GM23338 (cell line): ENCODE results near the gene CTNNA2. TPM values are rescaled to one million over a fixed set of nuclear protein-coding genes. Genes with fewer than 3 reads are reported as not detected.

Source experiments
- ATAC-seq: fragments of 200-7000 bp; cut with Tn5 transposase; 3 replicates; pipeline ENCODE4 v1.9.1; 2020
- DNase-seq: peaks from one replicate; pipeline ENCODE4 v3.0.0-alpha.2; 2015; ENCODE audit warnings: low spot score
- H2AFZ ChIP-seq: fragments of 200-600 bp; sonication (generic); 2 replicates; pipeline ENCODE4 v1.8.0; 2016; ENCODE audit warnings: antibody characterized with exemption, mild to moderate bottlenecking, moderate library complexity
- H3F3A ChIP-seq: fragments of 200-600 bp; sonication (generic); replicated peaks from 2 replicates; pipeline ENCODE4 v1.8.0; 2017; ENCODE audit warnings: antibody characterized with exemption, mixed run types, low read depth
- H3K27ac ChIP-seq: fragments of 200-600 bp; sonication (generic); 2 replicates; pipeline ENCODE4 v1.6.1; 2016; ENCODE audit warnings: low read depth
- H3K27me3 ChIP-seq: fragments of 200-600 bp; sonication (generic); 2 replicates; pipeline ENCODE4 v1.8.0; 2016; ENCODE audit warnings: mild to moderate bottlenecking, mixed run types, moderate library complexity; ENCODE audit not compliant: insufficient read depth
- H3K36me3 ChIP-seq: fragments of 200-600 bp; sonication (generic); 2 replicates; pipeline ENCODE4 v1.8.0; 2016; ENCODE audit warnings: mild to moderate bottlenecking; ENCODE audit not compliant: insufficient read depth
- H3K4me1 ChIP-seq: fragments of 200-600 bp; sonication (generic); 2 replicates; pipeline ENCODE4 v1.8.0; 2016; ENCODE audit warnings: mild to moderate bottlenecking, moderate library complexity; ENCODE audit not compliant: insufficient read depth
- H3K4me2 ChIP-seq: fragments of 200-600 bp; sonication (generic); 2 replicates; pipeline ENCODE4 v1.7.1; 2017; ENCODE audit warnings: mixed run types
- H3K4me3 ChIP-seq: fragments of 200-600 bp; sonication (generic); 2 replicates; pipeline ENCODE4 v1.6.1; 2016; ENCODE audit warnings: mixed run types
- H3K79me2 ChIP-seq: fragments of 200-600 bp; sonication (generic); replicated peaks from 2 replicates; pipeline ENCODE4 v1.8.0; 2017; ENCODE audit warnings: mild to moderate bottlenecking; ENCODE audit not compliant: insufficient read depth
- H3K9me2 ChIP-seq: fragments of 200-600 bp; sonication (generic); 2 replicates; pipeline ENCODE4 v1.8.0; 2017; ENCODE audit not compliant: insufficient read depth
- H4K20me1 ChIP-seq: fragments of 200-600 bp; sonication (generic); replicated peaks from 2 replicates; pipeline ENCODE4 v1.8.0; 2017; ENCODE audit warnings: mild to moderate bottlenecking; ENCODE audit not compliant: insufficient read depth
- H3K27ac Mint-ChIP-seq: 2 replicates; pipeline ENCODE4 v1.8.0; 2020; ENCODE audit warnings: inconsistent platforms, mild to moderate bottlenecking, moderate library complexity, mixed read lengths
- H3K27me3 Mint-ChIP-seq: 3 replicates; pipeline ENCODE4 v1.8.0; 2022; ENCODE audit warnings: low read depth, mild to moderate bottlenecking, moderate library complexity, mixed read lengths, inconsistent platforms; ENCODE audit not compliant: insufficient read depth, poor library complexity
- H3K36me3 Mint-ChIP-seq: 3 replicates; pipeline ENCODE4 v1.8.0; 2021; ENCODE audit warnings: low read depth, mild to moderate bottlenecking, inconsistent platforms, moderate library complexity, mixed read lengths
- H3K4me1 Mint-ChIP-seq: 3 replicates; pipeline ENCODE4 v1.8.0; 2020; ENCODE audit warnings: mild to moderate bottlenecking, inconsistent platforms, mixed read lengths
- H3K4me3 Mint-ChIP-seq: 3 replicates; pipeline ENCODE4 v1.8.0; 2021; ENCODE audit warnings: moderate library complexity, mild to moderate bottlenecking, inconsistent platforms, mixed read lengths
- H3K9me3 Mint-ChIP-seq: 3 replicates; pipeline ENCODE4 v1.8.0; 2020; ENCODE audit warnings: moderate library complexity, mild to moderate bottlenecking, inconsistent platforms, mixed read lengths
- CREB1 ChIP-seq: fragments of 250-450 bp; sonication (Bioruptor Pico); IDR thresholded peaks from 2 replicates; pipeline ENCODE4 v1.5.0; 2020; ENCODE audit warnings: low read depth, mild to moderate bottlenecking, moderate library complexity
- EZH2 ChIP-seq: fragments of 200-600 bp; sonication (generic); IDR thresholded peaks from one replicate; pipeline ENCODE4 v1.8.0; 2017; ENCODE audit warnings: antibody characterized with exemption, mild to moderate bottlenecking, low read depth; ENCODE audit not compliant: unreplicated experiment
- EZH2phosphoT487 ChIP-seq: fragments of 200-600 bp; sonication (generic); IDR thresholded peaks from one replicate; pipeline ENCODE4 v1.8.1; 2018; ENCODE audit warnings: antibody characterized with exemption; ENCODE audit not compliant: unreplicated experiment
- JUNB ChIP-seq: IDR thresholded peaks from one replicate; pipeline ENCODE4 v1.6.1; 2016; ENCODE audit warnings: antibody characterized with exemption; ENCODE audit not compliant: unreplicated experiment
- NANOG ChIP-seq: IDR thresholded peaks from 2 replicates; pipeline ENCODE4 v1.6.1; 2016; ENCODE audit warnings: antibody characterized with exemption, borderline replicate concordance
- POLR2AphosphoS5 ChIP-seq: IDR thresholded peaks from 2 replicates; pipeline ENCODE4 v1.6.1; 2016; ENCODE audit warnings: antibody characterized with exemption, low read depth
- STAT1 ChIP-seq: IDR thresholded peaks from one replicate; pipeline ENCODE4 v1.6.1; 2016; ENCODE audit warnings: antibody characterized with exemption; ENCODE audit not compliant: unreplicated experiment
- ZNF114 ChIP-seq: fragments of 250-450 bp; sonication (Bioruptor Pico); IDR thresholded peaks from 2 replicates; pipeline ENCODE4 v1.5.0; 2020; ENCODE audit warnings: mild to moderate bottlenecking, moderate library complexity
- ZNF331 ChIP-seq: fragments of 250-450 bp; sonication (Bioruptor Pico); IDR thresholded peaks from 2 replicates; pipeline ENCODE4 v1.5.0; 2020; ENCODE audit warnings: low read depth, mild to moderate bottlenecking, moderate library complexity
- polyA plus RNA-seq: library from polyadenylated mRNA; unstranded; fragments of >200 nt; fragmentation: Nextera tagmentation; extraction: Ambion mirVana; gene quantifications from 2 replicates; pipeline ENCODE4 v1.2.1, GENCODE V29; 2016
- total RNA-seq: library from RNA; depleted of rRNA; stranded (reverse); fragments of >200 nt; shearing (Covaris generic); gene quantifications from 2 replicates; pipeline ENCODE4 v1.2.3, GENCODE V29; 2014
- TF ChIP-seq, protein P1 (sequence below): fragments of 250-450 bp; sonication (Bioruptor Pico); IDR thresholded peaks from 2 replicates; pipeline ENCODE4 v1.5.0; 2020; ENCODE audit warnings: mild to moderate bottlenecking, moderate library complexity
- TF ChIP-seq, protein P2 (sequence below): IDR thresholded peaks from one replicate; pipeline ENCODE4 v1.6.1; 2018; ENCODE audit warnings: antibody characterized with exemption; ENCODE audit not compliant: unreplicated experiment
- TF ChIP-seq, protein P3 (sequence below), 2 experiments: fragments of 200-600 bp in 1 of 2; sonication (generic) in 1 of 2; conservative IDR thresholded peaks; 2 replicates each; pipeline versions ENCODE4 v1.5.1 to v1.6.1; 2016 to 2017; ENCODE audit warnings: antibody characterized with exemption in 2 of 2, low read depth in 2 of 2, mild to moderate bottlenecking in 2 of 2, moderate library complexity in 1 of 2
- TF ChIP-seq, protein P4 (sequence below): IDR thresholded peaks from 2 replicates; pipeline ENCODE4 v1.6.1; 2016; ENCODE audit warnings: antibody characterized with exemption

Gene CTNNA2
- total and polyA plus RNA-seq, 2 experiments from 2014 or later: 6.4 to 15.6 TPM

DNA sequence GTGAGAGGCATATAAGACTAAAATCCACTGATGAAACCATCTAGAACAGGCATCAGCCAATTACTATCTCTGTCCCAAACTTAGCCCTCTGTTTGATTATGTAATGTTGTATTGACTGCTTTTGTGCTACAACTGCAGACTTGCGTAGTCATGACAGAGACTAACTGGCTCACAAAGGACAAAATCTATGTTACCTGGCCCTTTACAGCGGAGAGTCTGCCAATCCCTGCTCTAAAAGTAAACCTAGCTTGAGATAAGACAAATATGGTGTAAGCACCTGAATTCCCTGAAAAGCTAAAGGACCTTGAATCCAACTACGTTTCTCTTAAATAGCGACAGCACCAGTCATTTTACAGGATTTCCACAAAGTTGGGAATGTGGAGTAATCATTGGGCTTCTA, 894.5 kb downstream of the CTNNA2 start:
- H3K4me3 ChIP-seq: no peak overlapping the region
- H3K36me3 ChIP-seq: no peaks in the 10 kb centered on the region
- H4K20me1 ChIP-seq: no peaks in the 10 kb centered on the region
- no peak overlapping the region for H3K27ac Mint-ChIP-seq
- H3K4me2 ChIP-seq: no peak overlapping the region
- no peaks in the 10 kb centered on the region for H3K27me3 Mint-ChIP-seq
- no peak for DNase-seq
- no peak for ATAC-seq
- no peaks in the 10 kb centered on the region for H3K79me2 ChIP-seq
- H3K27me3 ChIP-seq: no peaks in the 10 kb centered on the region
- no peaks in the 10 kb centered on the region for H3K36me3 Mint-ChIP-seq
- H3K4me1 Mint-ChIP-seq: peaks cover 6% of the 10 kb centered on the region; the same call in 2 of the 3 replicates
- no peaks in the 10 kb centered on the region for H3K9me2 ChIP-seq
- H3F3A ChIP-seq: no peaks in the 10 kb centered on the region
- no peak overlapping the region for H3K4me3 Mint-ChIP-seq
- no peaks in the 10 kb centered on the region; the same call in 2 of the 3 replicates for H3K9me3 Mint-ChIP-seq
- H3K27ac ChIP-seq: no peak overlapping the region
- no peak overlapping the region for H2AFZ ChIP-seq
- TF ChIP-seq, protein P1, sequence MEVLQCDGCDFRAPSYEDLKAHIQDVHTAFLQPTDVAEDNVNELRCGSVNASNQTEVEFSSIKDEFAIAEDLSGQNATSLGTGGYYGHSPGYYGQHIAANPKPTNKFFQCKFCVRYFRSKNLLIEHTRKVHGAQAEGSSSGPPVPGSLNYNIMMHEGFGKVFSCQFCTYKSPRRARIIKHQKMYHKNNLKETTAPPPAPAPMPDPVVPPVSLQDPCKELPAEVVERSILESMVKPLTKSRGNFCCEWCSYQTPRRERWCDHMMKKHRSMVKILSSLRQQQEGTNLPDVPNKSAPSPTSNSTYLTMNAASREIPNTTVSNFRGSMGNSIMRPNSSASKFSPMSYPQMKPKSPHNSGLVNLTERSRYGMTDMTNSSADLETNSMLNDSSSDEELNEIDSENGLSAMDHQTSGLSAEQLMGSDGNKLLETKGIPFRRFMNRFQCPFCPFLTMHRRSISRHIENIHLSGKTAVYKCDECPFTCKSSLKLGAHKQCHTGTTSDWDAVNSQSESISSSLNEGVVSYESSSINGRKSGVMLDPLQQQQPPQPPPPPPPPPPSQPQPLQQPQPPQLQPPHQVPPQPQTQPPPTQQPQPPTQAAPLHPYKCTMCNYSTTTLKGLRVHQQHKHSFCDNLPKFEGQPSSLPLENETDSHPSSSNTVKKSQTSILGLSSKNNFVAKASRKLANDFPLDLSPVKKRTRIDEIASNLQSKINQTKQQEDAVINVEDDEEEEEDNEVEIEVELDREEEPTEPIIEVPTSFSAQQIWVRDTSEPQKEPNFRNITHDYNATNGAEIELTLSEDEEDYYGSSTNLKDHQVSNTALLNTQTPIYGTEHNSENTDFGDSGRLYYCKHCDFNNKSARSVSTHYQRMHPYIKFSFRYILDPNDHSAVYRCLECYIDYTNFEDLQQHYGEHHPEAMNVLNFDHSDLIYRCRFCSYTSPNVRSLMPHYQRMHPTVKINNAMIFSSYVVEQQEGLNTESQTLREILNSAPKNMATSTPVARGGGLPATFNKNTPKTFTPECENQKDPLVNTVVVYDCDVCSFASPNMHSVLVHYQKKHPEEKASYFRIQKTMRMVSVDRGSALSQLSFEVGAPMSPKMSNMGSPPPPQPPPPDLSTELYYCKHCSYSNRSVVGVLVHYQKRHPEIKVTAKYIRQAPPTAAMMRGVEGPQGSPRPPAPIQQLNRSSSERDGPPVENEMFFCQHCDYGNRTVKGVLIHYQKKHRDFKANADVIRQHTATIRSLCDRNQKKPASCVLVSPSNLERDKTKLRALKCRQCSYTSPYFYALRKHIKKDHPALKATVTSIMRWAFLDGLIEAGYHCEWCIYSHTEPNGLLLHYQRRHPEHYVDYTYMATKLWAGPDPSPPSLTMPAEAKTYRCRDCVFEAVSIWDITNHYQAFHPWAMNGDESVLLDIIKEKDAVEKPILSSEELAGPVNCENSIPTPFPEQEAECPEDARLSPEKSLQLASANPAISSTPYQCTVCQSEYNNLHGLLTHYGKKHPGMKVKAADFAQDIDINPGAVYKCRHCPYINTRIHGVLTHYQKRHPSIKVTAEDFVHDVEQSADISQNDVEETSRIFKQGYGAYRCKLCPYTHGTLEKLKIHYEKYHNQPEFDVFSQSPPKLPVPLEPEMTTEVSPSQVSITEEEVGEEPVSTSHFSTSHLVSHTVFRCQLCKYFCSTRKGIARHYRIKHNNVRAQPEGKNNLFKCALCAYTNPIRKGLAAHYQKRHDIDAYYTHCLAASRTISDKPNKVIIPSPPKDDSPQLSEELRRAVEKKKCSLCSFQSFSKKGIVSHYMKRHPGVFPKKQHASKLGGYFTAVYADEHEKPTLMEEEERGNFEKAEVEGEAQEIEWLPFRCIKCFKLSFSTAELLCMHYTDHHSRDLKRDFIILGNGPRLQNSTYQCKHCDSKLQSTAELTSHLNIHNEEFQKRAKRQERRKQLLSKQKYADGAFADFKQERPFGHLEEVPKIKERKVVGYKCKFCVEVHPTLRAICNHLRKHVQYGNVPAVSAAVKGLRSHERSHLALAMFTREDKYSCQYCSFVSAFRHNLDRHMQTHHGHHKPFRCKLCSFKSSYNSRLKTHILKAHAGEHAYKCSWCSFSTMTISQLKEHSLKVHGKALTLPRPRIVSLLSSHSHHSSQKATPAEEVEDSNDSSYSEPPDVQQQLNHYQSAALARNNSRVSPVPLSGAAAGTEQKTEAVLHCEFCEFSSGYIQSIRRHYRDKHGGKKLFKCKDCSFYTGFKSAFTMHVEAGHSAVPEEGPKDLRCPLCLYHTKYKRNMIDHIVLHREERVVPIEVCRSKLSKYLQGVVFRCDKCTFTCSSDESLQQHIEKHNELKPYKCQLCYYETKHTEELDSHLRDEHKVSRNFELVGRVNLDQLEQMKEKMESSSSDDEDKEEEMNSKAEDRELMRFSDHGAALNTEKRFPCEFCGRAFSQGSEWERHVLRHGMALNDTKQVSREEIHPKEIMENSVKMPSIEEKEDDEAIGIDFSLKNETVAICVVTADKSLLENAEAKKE (CRISPR knock-in tag): no peak
- no peak for TF ChIP-seq EZH2phosphoT487
- TF ChIP-seq STAT1: no peak
- TF ChIP-seq CREB1 (CRISPR knock-in tag): no peak
- TF ChIP-seq JUNB: no peak
- TF ChIP-seq NANOG: no peak
- TF ChIP-seq, protein P2, sequence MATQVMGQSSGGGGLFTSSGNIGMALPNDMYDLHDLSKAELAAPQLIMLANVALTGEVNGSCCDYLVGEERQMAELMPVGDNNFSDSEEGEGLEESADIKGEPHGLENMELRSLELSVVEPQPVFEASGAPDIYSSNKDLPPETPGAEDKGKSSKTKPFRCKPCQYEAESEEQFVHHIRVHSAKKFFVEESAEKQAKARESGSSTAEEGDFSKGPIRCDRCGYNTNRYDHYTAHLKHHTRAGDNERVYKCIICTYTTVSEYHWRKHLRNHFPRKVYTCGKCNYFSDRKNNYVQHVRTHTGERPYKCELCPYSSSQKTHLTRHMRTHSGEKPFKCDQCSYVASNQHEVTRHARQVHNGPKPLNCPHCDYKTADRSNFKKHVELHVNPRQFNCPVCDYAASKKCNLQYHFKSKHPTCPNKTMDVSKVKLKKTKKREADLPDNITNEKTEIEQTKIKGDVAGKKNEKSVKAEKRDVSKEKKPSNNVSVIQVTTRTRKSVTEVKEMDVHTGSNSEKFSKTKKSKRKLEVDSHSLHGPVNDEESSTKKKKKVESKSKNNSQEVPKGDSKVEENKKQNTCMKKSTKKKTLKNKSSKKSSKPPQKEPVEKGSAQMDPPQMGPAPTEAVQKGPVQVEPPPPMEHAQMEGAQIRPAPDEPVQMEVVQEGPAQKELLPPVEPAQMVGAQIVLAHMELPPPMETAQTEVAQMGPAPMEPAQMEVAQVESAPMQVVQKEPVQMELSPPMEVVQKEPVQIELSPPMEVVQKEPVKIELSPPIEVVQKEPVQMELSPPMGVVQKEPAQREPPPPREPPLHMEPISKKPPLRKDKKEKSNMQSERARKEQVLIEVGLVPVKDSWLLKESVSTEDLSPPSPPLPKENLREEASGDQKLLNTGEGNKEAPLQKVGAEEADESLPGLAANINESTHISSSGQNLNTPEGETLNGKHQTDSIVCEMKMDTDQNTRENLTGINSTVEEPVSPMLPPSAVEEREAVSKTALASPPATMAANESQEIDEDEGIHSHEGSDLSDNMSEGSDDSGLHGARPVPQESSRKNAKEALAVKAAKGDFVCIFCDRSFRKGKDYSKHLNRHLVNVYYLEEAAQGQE: no peak
- TF ChIP-seq, protein P3, sequence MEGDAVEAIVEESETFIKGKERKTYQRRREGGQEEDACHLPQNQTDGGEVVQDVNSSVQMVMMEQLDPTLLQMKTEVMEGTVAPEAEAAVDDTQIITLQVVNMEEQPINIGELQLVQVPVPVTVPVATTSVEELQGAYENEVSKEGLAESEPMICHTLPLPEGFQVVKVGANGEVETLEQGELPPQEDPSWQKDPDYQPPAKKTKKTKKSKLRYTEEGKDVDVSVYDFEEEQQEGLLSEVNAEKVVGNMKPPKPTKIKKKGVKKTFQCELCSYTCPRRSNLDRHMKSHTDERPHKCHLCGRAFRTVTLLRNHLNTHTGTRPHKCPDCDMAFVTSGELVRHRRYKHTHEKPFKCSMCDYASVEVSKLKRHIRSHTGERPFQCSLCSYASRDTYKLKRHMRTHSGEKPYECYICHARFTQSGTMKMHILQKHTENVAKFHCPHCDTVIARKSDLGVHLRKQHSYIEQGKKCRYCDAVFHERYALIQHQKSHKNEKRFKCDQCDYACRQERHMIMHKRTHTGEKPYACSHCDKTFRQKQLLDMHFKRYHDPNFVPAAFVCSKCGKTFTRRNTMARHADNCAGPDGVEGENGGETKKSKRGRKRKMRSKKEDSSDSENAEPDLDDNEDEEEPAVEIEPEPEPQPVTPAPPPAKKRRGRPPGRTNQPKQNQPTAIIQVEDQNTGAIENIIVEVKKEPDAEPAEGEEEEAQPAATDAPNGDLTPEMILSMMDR (conservative IDR thresholded peaks at IDR 0.05; ENCODE audit: low read depth in 2 of 2): no peak
- TF ChIP-seq POLR2AphosphoS5: no peak
- TF ChIP-seq ZNF331: no peak
- TF ChIP-seq, protein P4, sequence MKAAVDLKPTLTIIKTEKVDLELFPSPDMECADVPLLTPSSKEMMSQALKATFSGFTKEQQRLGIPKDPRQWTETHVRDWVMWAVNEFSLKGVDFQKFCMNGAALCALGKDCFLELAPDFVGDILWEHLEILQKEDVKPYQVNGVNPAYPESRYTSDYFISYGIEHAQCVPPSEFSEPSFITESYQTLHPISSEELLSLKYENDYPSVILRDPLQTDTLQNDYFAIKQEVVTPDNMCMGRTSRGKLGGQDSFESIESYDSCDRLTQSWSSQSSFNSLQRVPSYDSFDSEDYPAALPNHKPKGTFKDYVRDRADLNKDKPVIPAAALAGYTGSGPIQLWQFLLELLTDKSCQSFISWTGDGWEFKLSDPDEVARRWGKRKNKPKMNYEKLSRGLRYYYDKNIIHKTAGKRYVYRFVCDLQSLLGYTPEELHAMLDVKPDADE: no peak
- TF ChIP-seq ZNF114 (CRISPR knock-in tag): no peak
- TF ChIP-seq EZH2: no peak
- H3K4me1 ChIP-seq: no peaks in the 10 kb centered on the region
